WTC11 (cell line): ENCODE measurements around the gene PSMA7. TPM values are rescaled to one million over a fixed set of nuclear protein-coding genes. Genes with fewer than 3 reads are reported as not detected.

Experiments
- ATAC-seq: fragments of 200-7000 bp; cut with Tn5 transposase; 2 replicates; pipeline ENCODE4 v1.10.0; 2021; ENCODE audit warnings: mild to moderate bottlenecking, moderate library complexity
- CTCF ChIA-PET: fragments of 300-600 bp; sonication (Branson Sonifier 250); formaldehyde crosslinking; loops from one replicate; lab custom pipeline; 2021; ENCODE audit warnings: antibody characterized with exemption; lab: Charles Lee
- POLR2A ChIA-PET: fragments of 350-600 bp; sonication (Branson Sonifier 250); formaldehyde crosslinking; loops from one replicate; lab custom pipeline; 2021; ENCODE audit warnings: antibody characterized with exemption; lab: Charles Lee
- DNase-seq: peaks from one replicate; pipeline ENCODE4 v3.0.0; 2021; ENCODE audit warnings: low spot score
- H3K27ac Mint-ChIP-seq: 2 replicates; pipeline ENCODE4 v1.8.0; 2021; ENCODE audit warnings: mixed read lengths
- H3K27me3 Mint-ChIP-seq: 2 replicates; pipeline ENCODE4 v1.8.0; 2021; ENCODE audit warnings: low read depth, mild to moderate bottlenecking, moderate library complexity, mixed read lengths
- H3K36me3 Mint-ChIP-seq: 2 replicates; pipeline ENCODE4 v1.8.0; 2021; ENCODE audit warnings: mixed read lengths
- H3K4me1 Mint-ChIP-seq: 2 replicates; pipeline ENCODE4 v1.8.0; 2022; ENCODE audit warnings: mixed read lengths
- H3K4me3 Mint-ChIP-seq: 2 replicates; pipeline ENCODE4 v1.8.0; 2021; ENCODE audit warnings: mild to moderate bottlenecking, moderate library complexity, mixed read lengths
- H3K9me3 Mint-ChIP-seq: 2 replicates; pipeline ENCODE4 v1.8.0; 2021; ENCODE audit warnings: mixed read lengths
- CREM ChIP-seq: sonication (generic); formaldehyde crosslinking; IDR thresholded peaks from 2 replicates; pipeline ENCODE4 v1.8.1; 2022; ENCODE audit warnings: mild to moderate bottlenecking, missing genetic modification reagents, moderate library complexity
- EMX1 ChIP-seq: fragments of 250-450 bp; sonication (Bioruptor Pico); IDR thresholded peaks from 2 replicates; pipeline ENCODE4 v1.8.0; 2021; ENCODE audit warnings: mild to moderate bottlenecking
- FOXK1 ChIP-seq: sonication (generic); formaldehyde crosslinking; IDR thresholded peaks from 2 replicates; pipeline ENCODE4 v1.8.0; 2022; ENCODE audit warnings: mild to moderate bottlenecking, moderate library complexity, missing genetic modification reagents
- GRHL2 ChIP-seq: fragments of 250-450 bp; sonication (Bioruptor Pico); IDR thresholded peaks from 2 replicates; pipeline ENCODE4 v1.8.0; 2022; ENCODE audit warnings: mild to moderate bottlenecking, moderate library complexity; ENCODE audit not compliant: insufficient replicate concordance, severe bottlenecking
- NR3C1 ChIP-seq: sonication (generic); formaldehyde crosslinking; conservative IDR thresholded peaks from 2 replicates; pipeline ENCODE4 v1.8.1; 2023; ENCODE audit warnings: low read depth, mild to moderate bottlenecking, missing genetic modification reagents
- OVOL2 ChIP-seq: fragments of 250-450 bp; sonication (Bioruptor Pico); IDR thresholded peaks from 2 replicates; pipeline ENCODE4 v1.9.0; 2021; ENCODE audit warnings: mild to moderate bottlenecking, borderline replicate concordance
- RELA ChIP-seq: sonication (generic); formaldehyde crosslinking; IDR thresholded peaks from 2 replicates; pipeline ENCODE4 v1.8.1; 2022; ENCODE audit warnings: missing genetic modification reagents, mild to moderate bottlenecking, borderline replicate concordance
- TP53 ChIP-seq: sonication (generic); formaldehyde crosslinking; IDR thresholded peaks from 2 replicates; pipeline ENCODE4 v1.8.1; 2023; ENCODE audit warnings: mild to moderate bottlenecking, missing genetic modification reagents
- ZNF263 ChIP-seq: sonication (generic); formaldehyde crosslinking; IDR thresholded peaks from 2 replicates; pipeline ENCODE4 v1.8.1; 2022; ENCODE audit warnings: low read depth, mild to moderate bottlenecking, moderate library complexity, missing genetic modification reagents
- ZNF396 ChIP-seq: fragments of 250-450 bp; sonication (Bioruptor Pico); IDR thresholded peaks from 2 replicates; pipeline ENCODE4 v1.8.0; 2021; ENCODE audit warnings: mild to moderate bottlenecking, moderate library complexity, borderline replicate concordance
- total RNA-seq: library from RNA; stranded (reverse); gene quantifications from 3 replicates; pipeline ENCODE4 v1.2.3, GENCODE V29; 2021
- TF ChIP-seq, protein P1 (sequence below): sonication (generic); formaldehyde crosslinking; IDR thresholded peaks from 2 replicates; pipeline ENCODE4 v1.8.0; 2023; ENCODE audit warnings: missing genetic modification reagents, mild to moderate bottlenecking, borderline replicate concordance
- TF ChIP-seq, protein P2 (sequence below): sonication (generic); formaldehyde crosslinking; IDR thresholded peaks from 2 replicates; pipeline ENCODE4 v1.8.0; 2022; ENCODE audit warnings: mild to moderate bottlenecking, missing genetic modification reagents
- TF ChIP-seq, protein P3 (sequence below): fragments of 250-450 bp; sonication (Bioruptor Pico); IDR thresholded peaks from 2 replicates; pipeline ENCODE4 v2.1.2; 2022; ENCODE audit warnings: mild to moderate bottlenecking, moderate library complexity
- TF ChIP-seq, protein P4 (sequence below): sonication (generic); formaldehyde crosslinking; IDR thresholded peaks from 2 replicates; pipeline ENCODE4 v1.8.1; 2022; ENCODE audit warnings: low read depth, missing genetic modification reagents, borderline replicate concordance

Gene PSMA7
- total RNA-seq, 1 experiment from 2014 or later, result 364 TPM

DNA sequence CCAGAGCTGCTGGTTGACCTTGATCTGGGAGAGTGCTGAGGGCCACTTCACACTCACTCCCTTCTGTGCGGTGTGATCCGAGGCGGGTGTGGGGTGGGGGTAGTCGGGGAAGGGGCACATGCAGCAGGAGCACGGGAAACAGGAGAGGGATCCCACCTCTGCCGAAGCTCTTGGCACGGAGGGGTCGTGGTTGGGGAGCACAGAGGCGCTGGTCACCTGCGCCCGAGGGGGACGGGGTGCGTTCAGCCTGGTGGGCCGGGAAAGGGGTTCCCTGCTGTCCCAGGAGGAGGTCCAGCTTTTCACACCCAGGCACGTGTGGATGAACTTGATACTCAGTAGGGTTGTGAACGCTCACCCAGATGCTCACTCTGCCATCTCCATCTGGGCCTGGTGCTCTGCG is 17.7 kb upstream of the PSMA7 start:
- H3K9me3 Mint-ChIP-seq, result no peaks in the 10 kb centered on the region
- POLR2A ChIA-PET, result no interaction called here
- H3K27ac Mint-ChIP-seq, result no peak overlapping the region
- DNase-seq, result no peak
- H3K27me3 Mint-ChIP-seq, result no peaks in the 10 kb centered on the region
- TF ChIP-seq GRHL2, result no peak
- TF ChIP-seq, protein P1, sequence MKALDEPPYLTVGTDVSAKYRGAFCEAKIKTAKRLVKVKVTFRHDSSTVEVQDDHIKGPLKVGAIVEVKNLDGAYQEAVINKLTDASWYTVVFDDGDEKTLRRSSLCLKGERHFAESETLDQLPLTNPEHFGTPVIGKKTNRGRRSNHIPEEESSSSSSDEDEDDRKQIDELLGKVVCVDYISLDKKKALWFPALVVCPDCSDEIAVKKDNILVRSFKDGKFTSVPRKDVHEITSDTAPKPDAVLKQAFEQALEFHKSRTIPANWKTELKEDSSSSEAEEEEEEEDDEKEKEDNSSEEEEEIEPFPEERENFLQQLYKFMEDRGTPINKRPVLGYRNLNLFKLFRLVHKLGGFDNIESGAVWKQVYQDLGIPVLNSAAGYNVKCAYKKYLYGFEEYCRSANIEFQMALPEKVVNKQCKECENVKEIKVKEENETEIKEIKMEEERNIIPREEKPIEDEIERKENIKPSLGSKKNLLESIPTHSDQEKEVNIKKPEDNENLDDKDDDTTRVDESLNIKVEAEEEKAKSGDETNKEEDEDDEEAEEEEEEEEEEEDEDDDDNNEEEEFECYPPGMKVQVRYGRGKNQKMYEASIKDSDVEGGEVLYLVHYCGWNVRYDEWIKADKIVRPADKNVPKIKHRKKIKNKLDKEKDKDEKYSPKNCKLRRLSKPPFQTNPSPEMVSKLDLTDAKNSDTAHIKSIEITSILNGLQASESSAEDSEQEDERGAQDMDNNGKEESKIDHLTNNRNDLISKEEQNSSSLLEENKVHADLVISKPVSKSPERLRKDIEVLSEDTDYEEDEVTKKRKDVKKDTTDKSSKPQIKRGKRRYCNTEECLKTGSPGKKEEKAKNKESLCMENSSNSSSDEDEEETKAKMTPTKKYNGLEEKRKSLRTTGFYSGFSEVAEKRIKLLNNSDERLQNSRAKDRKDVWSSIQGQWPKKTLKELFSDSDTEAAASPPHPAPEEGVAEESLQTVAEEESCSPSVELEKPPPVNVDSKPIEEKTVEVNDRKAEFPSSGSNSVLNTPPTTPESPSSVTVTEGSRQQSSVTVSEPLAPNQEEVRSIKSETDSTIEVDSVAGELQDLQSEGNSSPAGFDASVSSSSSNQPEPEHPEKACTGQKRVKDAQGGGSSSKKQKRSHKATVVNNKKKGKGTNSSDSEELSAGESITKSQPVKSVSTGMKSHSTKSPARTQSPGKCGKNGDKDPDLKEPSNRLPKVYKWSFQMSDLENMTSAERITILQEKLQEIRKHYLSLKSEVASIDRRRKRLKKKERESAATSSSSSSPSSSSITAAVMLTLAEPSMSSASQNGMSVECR (CRISPR knock-in tag), result no peak
- TF ChIP-seq, protein P2, sequence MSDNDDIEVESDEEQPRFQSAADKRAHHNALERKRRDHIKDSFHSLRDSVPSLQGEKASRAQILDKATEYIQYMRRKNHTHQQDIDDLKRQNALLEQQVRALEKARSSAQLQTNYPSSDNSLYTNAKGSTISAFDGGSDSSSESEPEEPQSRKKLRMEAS, result no peak
- no peak for TF ChIP-seq ZNF396 (CRISPR knock-in tag)
- peaks cover 23% of the 10 kb centered on the region for H3K36me3 Mint-ChIP-seq
- peaks cover 5% of the 10 kb centered on the region for H3K4me1 Mint-ChIP-seq
- H3K4me3 Mint-ChIP-seq, result no peak overlapping the region
- CTCF ChIA-PET, result no interaction called here
- no peak for ATAC-seq

DNA sequence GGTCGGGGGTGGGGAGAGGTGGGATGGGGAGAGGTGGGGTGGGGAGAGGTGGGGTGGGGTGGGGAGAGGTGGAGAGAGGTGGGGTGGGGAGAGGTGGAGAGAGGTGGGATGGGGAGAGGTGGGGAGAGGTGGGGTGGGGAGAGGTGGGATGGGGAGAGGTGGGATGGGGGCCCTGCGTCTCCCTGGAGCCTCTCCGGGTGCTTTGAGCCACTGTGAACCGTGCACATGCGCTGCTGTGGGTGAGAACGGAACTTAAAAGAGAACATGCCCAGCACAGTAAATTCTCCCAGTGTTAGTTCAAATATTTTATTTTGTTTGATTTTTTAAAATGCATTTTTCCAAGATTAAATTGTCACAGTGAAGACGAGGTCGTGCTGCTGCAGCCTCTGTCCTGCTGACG is 17.1 kb upstream of the PSMA7 start:
- H3K27me3 Mint-ChIP-seq, result no peaks in the 10 kb centered on the region
- CTCF ChIA-PET, result no interaction called here
- no peak overlapping the region for H3K27ac Mint-ChIP-seq
- POLR2A ChIA-PET, result no interaction called here
- ATAC-seq, result no peak
- TF ChIP-seq TP53 (CRISPR knock-in tag) (no peak), CREM (no peak), ZNF263 (CRISPR knock-in tag) (no peak), FOXK1 (CRISPR knock-in tag) (no peak), RELA (no peak), EMX1 (CRISPR knock-in tag) (no peak), OVOL2 (CRISPR knock-in tag) (no peak), NR3C1 (CRISPR knock-in tag) (no peak)
- TF ChIP-seq, protein P3, sequence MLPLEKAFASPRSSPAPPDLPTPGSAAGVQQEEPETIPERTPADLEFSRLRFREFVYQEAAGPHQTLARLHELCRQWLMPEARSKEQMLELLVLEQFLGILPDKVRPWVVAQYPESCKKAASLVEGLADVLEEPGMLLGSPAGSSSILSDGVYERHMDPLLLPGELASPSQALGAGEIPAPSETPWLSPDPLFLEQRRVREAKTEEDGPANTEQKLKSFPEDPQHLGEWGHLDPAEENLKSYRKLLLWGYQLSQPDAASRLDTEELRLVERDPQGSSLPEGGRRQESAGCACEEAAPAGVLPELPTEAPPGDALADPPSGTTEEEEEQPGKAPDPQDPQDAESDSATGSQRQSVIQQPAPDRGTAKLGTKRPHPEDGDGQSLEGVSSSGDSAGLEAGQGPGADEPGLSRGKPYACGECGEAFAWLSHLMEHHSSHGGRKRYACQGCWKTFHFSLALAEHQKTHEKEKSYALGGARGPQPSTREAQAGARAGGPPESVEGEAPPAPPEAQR (CRISPR knock-in tag), result no peak
- TF ChIP-seq, protein P1 (CRISPR knock-in tag), result no peak
- TF ChIP-seq, protein P4, sequence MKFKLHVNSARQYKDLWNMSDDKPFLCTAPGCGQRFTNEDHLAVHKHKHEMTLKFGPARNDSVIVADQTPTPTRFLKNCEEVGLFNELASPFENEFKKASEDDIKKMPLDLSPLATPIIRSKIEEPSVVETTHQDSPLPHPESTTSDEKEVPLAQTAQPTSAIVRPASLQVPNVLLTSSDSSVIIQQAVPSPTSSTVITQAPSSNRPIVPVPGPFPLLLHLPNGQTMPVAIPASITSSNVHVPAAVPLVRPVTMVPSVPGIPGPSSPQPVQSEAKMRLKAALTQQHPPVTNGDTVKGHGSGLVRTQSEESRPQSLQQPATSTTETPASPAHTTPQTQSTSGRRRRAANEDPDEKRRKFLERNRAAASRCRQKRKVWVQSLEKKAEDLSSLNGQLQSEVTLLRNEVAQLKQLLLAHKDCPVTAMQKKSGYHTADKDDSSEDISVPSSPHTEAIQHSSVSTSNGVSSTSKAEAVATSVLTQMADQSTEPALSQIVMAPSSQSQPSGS, result no peak
- TF ChIP-seq, all 79 proteins: peak for 0
- Mint-ChIP-seq H3K36me3 (peaks cover 17% of the 10 kb centered on the region), H3K9me3 (no peaks in the 10 kb centered on the region), H3K4me1 (peaks cover 12% of the 10 kb centered on the region), H3K4me3 (no peak overlapping the region)
- no peak for DNase-seq
